ENCODE measurements around the gene MRLN.

The MRLN gene

DNA sequence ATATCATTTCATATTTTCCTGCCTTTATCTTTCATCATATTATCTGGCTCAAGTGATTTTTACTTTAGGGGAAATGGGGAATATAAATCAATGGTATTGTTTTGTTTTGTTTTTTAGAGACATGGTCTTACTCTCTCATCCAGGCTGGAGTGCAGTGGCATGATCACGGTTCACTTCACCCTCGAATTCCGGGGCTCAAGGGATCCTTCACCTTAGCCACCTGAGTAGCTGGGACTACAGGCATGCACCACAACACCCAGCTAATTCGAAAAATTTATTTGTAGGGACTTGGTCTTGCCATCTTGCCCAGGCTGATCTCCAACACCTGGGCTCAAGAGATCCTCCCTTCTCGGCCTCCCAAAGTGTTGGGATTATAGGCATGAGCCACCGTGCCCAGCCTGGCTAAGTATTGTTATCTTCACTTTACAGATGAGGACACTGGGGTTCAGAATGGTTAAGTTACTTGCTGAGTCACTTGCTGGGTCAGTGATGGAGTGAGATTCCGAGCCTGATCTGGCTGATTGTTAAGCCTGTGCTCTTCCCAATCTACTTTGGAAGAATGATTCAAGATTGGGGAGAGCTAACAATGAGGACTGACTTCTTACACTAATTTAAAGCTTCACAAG, 39.9 kb downstream of the MRLN start:
- no peak for DNase-seq (ENCODE audit: extremely low spot score)
- POLR2A ChIA-PET, result no interaction called here
- CTCF ChIA-PET, result interaction anchor here (1.0 kb wide), 1 partner anchor 117 kb away, joined by 4 read pairs; no protein-coding TSS in a partner anchor
- TF ChIP-seq LEF1 (IDR thresholded peaks at IDR 0.05; ENCODE audit: borderline replicate concordance), result no peak
- no peak for TF ChIP-seq FOXM1 (IDR thresholded peaks at IDR 0.05; ENCODE audit: borderline replicate concordance)
- no peak for TF ChIP-seq ARNT (IDR thresholded peaks at IDR 0.05)
- no peak for TF ChIP-seq ELF4 (IDR thresholded peaks at IDR 0.05)
- TF ChIP-seq NFRKB (IDR thresholded peaks at IDR 0.05), result no peak
- TF ChIP-seq BHLHE40 (IDR thresholded peaks at IDR 0.05; ENCODE audit: borderline replicate concordance), result no peak
- no peak for TF ChIP-seq CTBP1 (IDR thresholded peaks at IDR 0.05; ENCODE audit: borderline replicate concordance)

DNA sequence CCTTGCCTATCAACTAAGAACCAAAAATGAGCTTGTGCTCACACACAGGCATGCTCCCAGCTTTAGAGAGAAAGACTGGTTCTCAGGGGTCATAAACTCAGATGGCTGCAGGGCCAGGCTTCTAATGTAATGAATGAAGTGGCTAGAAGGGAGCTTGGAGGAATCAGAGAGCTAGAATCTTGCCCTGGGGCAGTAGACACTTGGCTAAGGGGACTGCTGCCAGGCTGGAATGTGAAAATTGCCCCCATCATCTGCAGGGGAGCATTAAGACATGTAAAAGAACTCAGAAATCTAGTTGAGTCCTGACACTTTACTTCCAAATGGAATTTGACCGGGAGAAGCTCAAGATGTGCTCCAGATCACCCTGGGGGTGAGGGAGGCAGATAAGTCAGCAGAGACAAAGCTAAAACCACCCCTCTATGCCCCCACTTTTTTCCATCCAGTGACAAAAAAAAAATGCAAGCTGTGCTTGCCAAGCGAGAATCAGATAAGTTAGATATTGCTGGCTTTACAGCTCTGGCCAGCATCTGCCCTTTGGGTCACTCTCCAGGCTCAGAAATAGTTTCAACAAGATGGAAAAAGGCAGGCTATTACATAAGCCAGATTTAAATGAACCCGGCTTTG, 41.3 kb downstream of the MRLN start:
- TF ChIP-seq CTBP1 (IDR thresholded peaks at IDR 0.05; ENCODE audit: borderline replicate concordance), result no peak
- no peak for TF ChIP-seq FOXK2 (IDR thresholded peaks at IDR 0.05)
- no peak for TF ChIP-seq ELF4 (IDR thresholded peaks at IDR 0.05)
- DNase-seq (ENCODE audit: extremely low spot score), result no peak
- POLR2A ChIA-PET, result interaction anchor here (1.3 kb wide), 1 partner anchor 11 kb away, joined by 4 read pairs; no protein-coding TSS in a partner anchor
- CTCF ChIA-PET, result interaction anchor here (1.0 kb wide), 1 partner anchor 119 kb away, joined by 4 read pairs; no protein-coding TSS in a partner anchor

DNA sequence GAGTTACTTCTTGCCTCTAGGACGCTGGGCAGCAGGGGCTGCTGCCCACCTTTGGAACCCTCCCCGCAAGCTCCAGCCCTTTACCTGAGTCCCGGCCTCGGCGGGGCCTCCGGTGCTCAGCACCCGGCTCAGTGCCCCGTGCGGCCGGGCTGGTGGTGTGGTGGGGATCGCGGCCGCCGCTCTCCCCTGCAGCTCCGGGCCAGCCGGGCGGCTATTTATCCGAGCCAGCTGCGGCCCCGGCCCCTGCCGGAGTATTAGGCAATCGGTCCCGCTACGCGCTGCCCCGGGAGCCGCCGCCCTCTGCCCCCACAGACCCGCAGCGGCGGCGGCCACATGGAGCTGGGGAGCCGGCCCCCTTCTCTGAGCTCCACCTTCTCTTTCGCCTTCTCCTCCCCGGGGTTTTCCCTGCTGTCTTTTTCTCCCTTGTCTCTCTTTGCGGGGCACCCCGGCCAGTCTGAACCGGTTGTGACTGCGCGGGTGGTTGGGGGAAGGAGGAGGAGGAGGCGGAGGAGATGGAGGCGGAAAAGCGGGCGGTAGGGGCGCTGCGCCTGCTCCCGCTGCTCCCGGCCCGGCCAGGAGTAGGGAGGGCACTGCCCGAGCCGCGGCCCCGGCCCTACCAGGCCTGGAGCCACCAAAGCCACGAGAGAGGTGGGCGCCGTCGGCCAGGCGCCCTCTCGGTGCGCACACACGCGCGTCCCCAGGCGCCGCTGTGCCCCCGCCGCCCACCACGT, 43.7 kb downstream of the MRLN start, which contains the start of gene SLC16A9:
TSS of gene SLC16A9 (minus strand) at position 456 of the 731 bp plus-strand sequence. CDS start 25,559 bp downstream, outside the sequence.
- TF ChIP-seq L3MBTL2 (conservative IDR thresholded peaks at IDR 0.05), result peak; percentile 48; the same call in 1 of the 2 replicates
- TF ChIP-seq, protein P1, sequence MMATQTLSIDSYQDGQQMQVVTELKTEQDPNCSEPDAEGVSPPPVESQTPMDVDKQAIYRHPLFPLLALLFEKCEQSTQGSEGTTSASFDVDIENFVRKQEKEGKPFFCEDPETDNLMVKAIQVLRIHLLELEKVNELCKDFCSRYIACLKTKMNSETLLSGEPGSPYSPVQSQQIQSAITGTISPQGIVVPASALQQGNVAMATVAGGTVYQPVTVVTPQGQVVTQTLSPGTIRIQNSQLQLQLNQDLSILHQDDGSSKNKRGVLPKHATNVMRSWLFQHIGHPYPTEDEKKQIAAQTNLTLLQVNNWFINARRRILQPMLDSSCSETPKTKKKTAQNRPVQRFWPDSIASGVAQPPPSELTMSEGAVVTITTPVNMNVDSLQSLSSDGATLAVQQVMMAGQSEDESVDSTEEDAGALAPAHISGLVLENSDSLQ (IDR thresholded peaks at IDR 0.05), result no peak
- ChIA-PET POLR2A (interaction anchor here (1.0 to 1.3 kb wide), 3 partner anchors 8 to 197 kb away, joined by 3 to 5 read pairs (median 4); partner anchors contain the start of gene CCDC6), CTCF (interaction anchor here (1.0 to 1.1 kb wide), 3 partner anchors 9 to 65 kb away, joined by 3 to 5 read pairs (median 5); no protein-coding TSS in a partner anchor)
- DNase-seq (ENCODE audit: extremely low spot score), result peak; percentile 71

DNA sequence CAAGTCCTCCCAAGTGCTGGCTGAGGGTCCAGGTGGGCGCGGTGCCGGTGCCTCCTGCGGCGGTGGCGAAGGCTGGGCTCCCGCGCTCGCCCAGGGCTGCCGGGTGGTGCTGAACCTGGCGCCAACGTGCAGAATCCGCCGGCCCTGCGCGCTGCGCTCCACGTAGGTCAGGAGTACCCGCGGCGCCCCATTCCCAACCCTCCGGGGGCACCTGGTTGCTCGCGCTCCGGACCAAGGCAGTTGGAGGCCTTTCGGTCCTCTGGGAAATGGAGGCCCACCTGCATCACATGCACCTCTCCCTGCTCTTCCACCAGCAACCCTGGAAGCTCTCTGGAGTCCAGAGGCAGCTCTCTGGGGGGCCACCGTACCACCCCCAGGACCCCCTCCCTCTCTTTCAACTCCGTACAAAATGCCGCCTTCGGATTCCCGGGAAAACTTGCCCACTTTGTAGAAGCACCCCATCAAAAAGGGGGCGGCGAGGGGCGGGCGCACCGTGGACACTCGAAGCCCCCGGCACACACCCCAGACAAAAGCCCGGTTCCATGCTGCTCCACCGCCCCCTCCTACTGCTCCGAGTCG, 44.4 kb downstream of the MRLN start:
- TF ChIP-seq ELF4 (IDR thresholded peaks at IDR 0.05), result no peak
- no peak for TF ChIP-seq HDGF (IDR thresholded peaks at IDR 0.05; ENCODE audit: borderline replicate concordance)
- CTCF ChIA-PET, result interaction anchor here (1.0 to 1.1 kb wide), 2 partner anchors 10 to 66 kb away, joined by 3 to 5 read pairs; no protein-coding TSS in a partner anchor
- POLR2A ChIA-PET, result interaction anchor here (1.0 to 1.3 kb wide), 3 partner anchors 8 to 198 kb away, joined by 3 to 5 read pairs (median 4); partner anchors contain the start of gene CCDC6
- peak; percentile 13 for DNase-seq (ENCODE audit: extremely low spot score)

DNA sequence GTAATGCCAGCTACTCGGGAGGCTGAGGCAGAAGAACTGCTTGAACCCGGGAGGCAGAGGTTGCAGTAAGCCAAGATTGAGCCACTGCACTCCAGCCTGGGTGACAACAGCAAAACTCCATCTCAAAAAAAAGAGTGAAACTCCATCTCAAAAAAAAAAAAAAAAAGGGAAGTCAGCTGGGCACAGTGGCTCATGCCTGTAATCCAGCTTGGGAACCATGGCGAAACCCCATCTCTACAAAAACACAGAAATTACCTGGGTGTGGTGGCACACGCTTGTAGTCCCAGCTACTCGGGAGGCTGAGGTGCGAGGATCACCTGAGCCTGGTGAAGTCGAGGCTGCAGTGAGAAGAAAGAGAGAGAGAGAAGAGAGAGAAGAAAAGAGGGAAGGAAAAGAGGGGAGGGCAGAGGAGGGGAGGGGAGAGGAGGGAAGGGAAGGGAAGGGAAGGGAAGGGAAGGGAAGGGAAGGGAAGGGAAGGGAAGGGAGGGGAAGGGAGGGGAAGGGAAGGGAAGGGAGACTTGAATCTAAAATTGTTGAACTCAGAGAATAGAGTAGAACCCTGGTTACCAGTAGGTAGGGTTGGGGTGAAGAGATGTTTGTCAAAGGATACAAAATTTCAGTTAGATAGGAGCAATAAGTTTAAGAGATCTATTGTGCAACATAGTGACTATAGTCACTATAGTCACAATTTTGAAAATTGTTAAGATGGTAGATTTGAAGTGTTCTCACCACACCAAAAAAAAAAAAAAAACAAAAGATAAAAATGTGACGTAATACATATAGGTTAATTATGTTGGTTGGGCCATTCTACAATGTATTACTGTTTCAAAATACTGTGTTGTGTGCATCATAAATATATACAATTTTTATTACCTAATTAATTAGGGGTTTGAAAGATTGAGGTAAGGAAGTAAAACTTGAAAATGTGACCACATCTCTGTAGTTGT, 46.1 kb downstream of the MRLN start:
- TF ChIP-seq ZNF384 (IDR thresholded peaks at IDR 0.05), result no peak
- no peak for TF ChIP-seq FOXK2 (IDR thresholded peaks at IDR 0.05)
- TF ChIP-seq ELF4 (IDR thresholded peaks at IDR 0.05), result no peak
- no peak for TF ChIP-seq FOXA1 (IDR thresholded peaks at IDR 0.05)
- TF ChIP-seq SP1 (IDR thresholded peaks at IDR 0.05), result no peak
- TF ChIP-seq, protein P1 (IDR thresholded peaks at IDR 0.05), result no peak
- TF ChIP-seq L3MBTL2 (conservative IDR thresholded peaks at IDR 0.05), result no peak
- TF ChIP-seq TARDBP (IDR thresholded peaks at IDR 0.05), result no peak
- ChIA-PET POLR2A (no interaction called here), CTCF (no interaction called here)
- DNase-seq (ENCODE audit: extremely low spot score), result no peak

DNA sequence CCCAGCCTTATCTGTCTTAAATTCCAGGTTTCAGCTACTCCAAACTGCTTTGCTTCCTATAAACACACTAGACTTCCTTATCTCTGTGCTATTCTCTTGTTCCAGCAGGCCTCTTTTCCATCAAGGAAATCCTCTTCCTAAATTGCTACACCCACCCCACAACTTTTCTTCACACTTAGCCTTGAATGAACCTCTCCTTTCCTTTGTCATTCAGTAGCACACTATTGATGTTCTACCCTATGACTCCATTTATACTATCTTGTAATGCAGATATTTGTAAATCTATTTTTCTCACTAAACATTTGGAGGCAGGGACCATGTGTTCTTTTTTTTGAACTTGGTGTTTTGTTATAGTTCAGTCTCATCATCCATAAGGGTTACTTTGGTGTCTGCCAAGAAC, 47.3 kb downstream of the MRLN start:
- TF ChIP-seq CTBP1 (IDR thresholded peaks at IDR 0.05; ENCODE audit: borderline replicate concordance) (no peak), FOXK2 (IDR thresholded peaks at IDR 0.05) (no peak)
- DNase-seq (ENCODE audit: extremely low spot score), result no peak
- POLR2A ChIA-PET, result no interaction called here
- CTCF ChIA-PET, result no interaction called here

DNA sequence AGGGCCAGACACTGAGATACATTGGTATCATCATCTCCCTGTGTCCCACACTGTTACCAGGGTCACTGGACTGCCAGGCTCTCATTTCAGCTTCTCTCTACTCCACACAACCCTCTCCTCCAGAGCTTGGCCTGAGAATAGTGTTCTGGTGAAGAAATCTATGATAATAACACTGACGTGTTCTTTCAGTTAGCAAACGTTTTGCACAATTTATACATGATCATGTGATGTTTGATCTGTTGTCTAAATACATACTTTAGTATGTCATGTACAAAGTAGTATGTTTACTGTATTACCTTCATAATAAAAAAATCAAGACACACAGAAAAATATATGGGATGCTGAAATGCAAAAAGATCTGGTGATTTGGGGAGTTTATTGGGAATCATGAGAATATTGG, 48.6 kb downstream of the MRLN start:
- DNase-seq (ENCODE audit: extremely low spot score), result no peak
- TF ChIP-seq NFRKB (IDR thresholded peaks at IDR 0.05) (no peak), SUZ12 (IDR thresholded peaks at IDR 0.05) (no peak), TARDBP (IDR thresholded peaks at IDR 0.05) (no peak), SP1 (IDR thresholded peaks at IDR 0.05) (no peak), HDGF (IDR thresholded peaks at IDR 0.05; ENCODE audit: borderline replicate concordance) (no peak), BHLHE40 (IDR thresholded peaks at IDR 0.05; ENCODE audit: borderline replicate concordance) (no peak), ELF4 (IDR thresholded peaks at IDR 0.05) (no peak), FOXA1 (IDR thresholded peaks at IDR 0.05) (no peak), FOXM1 (IDR thresholded peaks at IDR 0.05; ENCODE audit: borderline replicate concordance) (no peak), LEF1 (IDR thresholded peaks at IDR 0.05; ENCODE audit: borderline replicate concordance) (no peak), FOXK2 (IDR thresholded peaks at IDR 0.05) (no peak), CTBP1 (IDR thresholded peaks at IDR 0.05; ENCODE audit: borderline replicate concordance) (no peak), ARNT (IDR thresholded peaks at IDR 0.05) (no peak), L3MBTL2 (conservative IDR thresholded peaks at IDR 0.05) (no peak), ZNF384 (IDR thresholded peaks at IDR 0.05) (no peak)
- TF ChIP-seq, protein P1 (IDR thresholded peaks at IDR 0.05), result no peak
- ChIA-PET CTCF (no interaction called here), POLR2A (no interaction called here)
